DOHH2 (cell line): Measurements from ENCODE around the gene MYO7B.

Source experiments
- CTCF ChIP-seq: fragments of 200-600 bp; sonication (generic); IDR thresholded peaks from one replicate; pipeline ENCODE4 v1.5.1; 2014; ENCODE audit warnings: antibody characterized with exemption, mild to moderate bottlenecking, low read depth, low read length; ENCODE audit not compliant: poor library complexity, severe bottlenecking
- EZH2phosphoT487 ChIP-seq: fragments of 200-600 bp; sonication (generic); IDR thresholded peaks from 2 replicates; pipeline ENCODE4 v1.6.1; 2017; ENCODE audit warnings: borderline replicate concordance, mild to moderate bottlenecking, antibody characterized with exemption, low read length, moderate library complexity, mixed read lengths

- TF ChIP-seq CTCF (no peak), EZH2phosphoT487 (no peak)
Measured at GRCh38 chr2:127520424-127520823, 15.1 kb upstream of the MYO7B start.
